ENCODE measurements around the gene RBPMS2.

DNA sequence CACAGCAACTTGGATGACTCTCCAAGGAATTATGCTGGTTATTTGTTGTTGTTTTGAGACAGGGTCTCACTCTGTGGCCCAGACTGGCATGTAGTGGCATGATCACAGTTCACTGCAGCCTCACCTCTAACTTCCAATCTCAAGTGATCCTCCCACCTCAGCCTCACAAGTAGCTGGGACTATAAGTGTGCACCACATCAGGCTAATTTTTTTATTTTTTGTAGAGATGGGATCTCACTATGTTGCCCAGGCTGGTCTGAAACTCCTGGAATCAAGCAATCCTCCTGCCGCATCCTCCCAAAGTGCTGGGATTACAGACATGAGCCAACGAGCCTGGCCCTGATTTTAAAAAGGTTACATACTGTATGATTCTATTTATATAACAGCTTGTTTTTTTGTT is 63.0 kb downstream of the RBPMS2 start:
- no peak for TF ChIP-seq POLR2AphosphoS5 (IDR thresholded peaks at IDR 0.05)
- TF ChIP-seq POLR2A (IDR thresholded peaks at IDR 0.05) = no peak
- TF ChIP-seq, protein P1, sequence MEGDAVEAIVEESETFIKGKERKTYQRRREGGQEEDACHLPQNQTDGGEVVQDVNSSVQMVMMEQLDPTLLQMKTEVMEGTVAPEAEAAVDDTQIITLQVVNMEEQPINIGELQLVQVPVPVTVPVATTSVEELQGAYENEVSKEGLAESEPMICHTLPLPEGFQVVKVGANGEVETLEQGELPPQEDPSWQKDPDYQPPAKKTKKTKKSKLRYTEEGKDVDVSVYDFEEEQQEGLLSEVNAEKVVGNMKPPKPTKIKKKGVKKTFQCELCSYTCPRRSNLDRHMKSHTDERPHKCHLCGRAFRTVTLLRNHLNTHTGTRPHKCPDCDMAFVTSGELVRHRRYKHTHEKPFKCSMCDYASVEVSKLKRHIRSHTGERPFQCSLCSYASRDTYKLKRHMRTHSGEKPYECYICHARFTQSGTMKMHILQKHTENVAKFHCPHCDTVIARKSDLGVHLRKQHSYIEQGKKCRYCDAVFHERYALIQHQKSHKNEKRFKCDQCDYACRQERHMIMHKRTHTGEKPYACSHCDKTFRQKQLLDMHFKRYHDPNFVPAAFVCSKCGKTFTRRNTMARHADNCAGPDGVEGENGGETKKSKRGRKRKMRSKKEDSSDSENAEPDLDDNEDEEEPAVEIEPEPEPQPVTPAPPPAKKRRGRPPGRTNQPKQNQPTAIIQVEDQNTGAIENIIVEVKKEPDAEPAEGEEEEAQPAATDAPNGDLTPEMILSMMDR (IDR thresholded peaks at IDR 0.05) = no peak
